K562 (cell line): ENCODE measurements around the gene GDF15. TPM values are rescaled to one million over a fixed set of nuclear protein-coding genes. Genes with fewer than 3 reads are reported as not detected.

ENCODE experiments used
- FIP1L1 ChIP-seq: fragments of 200-400 bp; formaldehyde crosslinking; IDR thresholded peaks from 2 replicates; pipeline ENCODE4 v1.6.1; 2018; ENCODE audit warnings: mild to moderate bottlenecking, low read depth, low read length; ENCODE audit not compliant: poor library complexity, severe bottlenecking
- GABPB2 ChIP-seq: fragments of 250-450 bp; sonication (Bioruptor Pico); conservative IDR thresholded peaks from 2 replicates; pipeline ENCODE4 v1.5.1; 2021; ENCODE audit warnings: mild to moderate bottlenecking
- HEY1 ChIP-seq: fragments of 250-450 bp; sonication (Bioruptor Pico); IDR thresholded peaks from 2 replicates; pipeline ENCODE4 v1.5.0; 2020; ENCODE audit warnings: mild to moderate bottlenecking, moderate library complexity, borderline replicate concordance
- NCOA2 ChIP-seq, 2 experiments: fragments of 450-650 bp; IDR thresholded peaks; 2 replicates each; pipeline ENCODE4 v1.6.1; 2018; ENCODE audit warnings: mild to moderate bottlenecking in 2 of 2, moderate library complexity in 1 of 2; ENCODE audit not compliant: partially characterized antibody in 2 of 2
- PTRF ChIP-seq: fragments of 450-650 bp; IDR thresholded peaks from 2 replicates; pipeline ENCODE4 v1.6.1; 2016; ENCODE audit warnings: mild to moderate bottlenecking, missing genetic modification characterization, missing compliant biosample characterization
- TAF15 ChIP-seq: fragments of 200-400 bp; formaldehyde crosslinking; IDR thresholded peaks from 2 replicates; pipeline ENCODE4 v1.6.1; 2017; ENCODE audit warnings: mild to moderate bottlenecking, low read depth, low read length, moderate library complexity
- TAF9B ChIP-seq: fragments of 450-650 bp; IDR thresholded peaks from 2 replicates; pipeline ENCODE4 v1.6.1; 2018; ENCODE audit warnings: mild to moderate bottlenecking; ENCODE audit not compliant: partially characterized antibody
- ZBTB7A ChIP-seq: IDR thresholded peaks from 2 replicates; pipeline ENCODE4 v1.6.1; 2011; ENCODE audit warnings: low read depth, mild to moderate bottlenecking, low read length, moderate library complexity, borderline replicate concordance; ENCODE audit not compliant: control insufficient read depth
- ZBTB8A ChIP-seq: fragments of 450-650 bp; IDR thresholded peaks from 2 replicates; pipeline ENCODE4 v1.6.1; 2018; ENCODE audit warnings: mild to moderate bottlenecking, moderate library complexity; ENCODE audit not compliant: partially characterized antibody
- ZNF134 ChIP-seq: fragments of 250-450 bp; sonication (Bioruptor Pico); conservative IDR thresholded peaks from 2 replicates; pipeline ENCODE4 v1.4.0; 2020
- ZNF561 ChIP-seq: fragments of 450-650 bp; formaldehyde crosslinking; conservative IDR thresholded peaks from 2 replicates; pipeline ENCODE4 v1.4.0; 2020; ENCODE audit warnings: mild to moderate bottlenecking, moderate library complexity
- polyA plus RNA-seq, 8 experiments: library from polyadenylated mRNA; depleted of rRNA in 4 of 8; stranded (reverse) in 5 of 8; unstranded in 3 of 8; fragments of >200 nt; fragmentation: Nextera tagmentation in 2 of 8; fragmentation: Illumina TruSeq in 1 of 8; extraction: Ambion mirVana in 2 of 8; extraction: Trizol in 1 of 8; gene quantifications; 2 replicates each; pipeline versions ENCODE4 v1.2.1 to v1.2.3, GENCODE V29; 2011 to 2014; ENCODE audit warnings: inconsistent platforms in 1 of 8, missing spikeins in 1 of 8
- total RNA-seq, 7 experiments: library from RNA; depleted of rRNA in 6 of 7; stranded (reverse); fragments of >200 nt in 6 of 7; fragmentation: Illumina TruSeq in 2 of 7; extraction: Trizol in 2 of 7; gene quantifications; 2 replicates each; pipeline versions ENCODE4 v1.2.1 to v1.2.3, GENCODE V29; 2011 to 2021; ENCODE audit warnings: low replicate concordance in 1 of 7
- TF ChIP-seq, protein P1 (sequence below): sonication (generic); formaldehyde crosslinking; IDR thresholded peaks from 2 replicates; pipeline ENCODE4 v1.8.1; 2023; ENCODE audit warnings: mild to moderate bottlenecking, missing genetic modification reagents
- TF ChIP-seq, protein P2 (sequence below): fragments of 250-450 bp; sonication (Bioruptor Pico); IDR thresholded peaks from 2 replicates; pipeline ENCODE4 v1.4.0; 2020; ENCODE audit warnings: mild to moderate bottlenecking
- TF ChIP-seq, protein P3 (sequence below): fragments of 450-650 bp; formaldehyde crosslinking; IDR thresholded peaks from 2 replicates; pipeline ENCODE4 v1.4.0; 2020; ENCODE audit warnings: mild to moderate bottlenecking, moderate library complexity
- TF ChIP-seq, protein P4 (sequence below): sonication (generic); formaldehyde crosslinking; IDR thresholded peaks from 2 replicates; pipeline ENCODE4 v1.8.1; 2023; ENCODE audit warnings: mild to moderate bottlenecking, missing genetic modification reagents
- TF ChIP-seq, protein P5 (sequence below): sonication (generic); formaldehyde crosslinking; IDR thresholded peaks from 2 replicates; pipeline ENCODE4 v1.8.0; 2022; ENCODE audit warnings: missing genetic modification reagents, mild to moderate bottlenecking, borderline replicate concordance

The GDF15 gene
- total and polyA plus RNA-seq, 9 of the 15 experiments (the other 6 are each of a cell fraction or from before 2014, with no cell fraction given): 2.3 to 82.4 (median 12.5) TPM

DNA sequence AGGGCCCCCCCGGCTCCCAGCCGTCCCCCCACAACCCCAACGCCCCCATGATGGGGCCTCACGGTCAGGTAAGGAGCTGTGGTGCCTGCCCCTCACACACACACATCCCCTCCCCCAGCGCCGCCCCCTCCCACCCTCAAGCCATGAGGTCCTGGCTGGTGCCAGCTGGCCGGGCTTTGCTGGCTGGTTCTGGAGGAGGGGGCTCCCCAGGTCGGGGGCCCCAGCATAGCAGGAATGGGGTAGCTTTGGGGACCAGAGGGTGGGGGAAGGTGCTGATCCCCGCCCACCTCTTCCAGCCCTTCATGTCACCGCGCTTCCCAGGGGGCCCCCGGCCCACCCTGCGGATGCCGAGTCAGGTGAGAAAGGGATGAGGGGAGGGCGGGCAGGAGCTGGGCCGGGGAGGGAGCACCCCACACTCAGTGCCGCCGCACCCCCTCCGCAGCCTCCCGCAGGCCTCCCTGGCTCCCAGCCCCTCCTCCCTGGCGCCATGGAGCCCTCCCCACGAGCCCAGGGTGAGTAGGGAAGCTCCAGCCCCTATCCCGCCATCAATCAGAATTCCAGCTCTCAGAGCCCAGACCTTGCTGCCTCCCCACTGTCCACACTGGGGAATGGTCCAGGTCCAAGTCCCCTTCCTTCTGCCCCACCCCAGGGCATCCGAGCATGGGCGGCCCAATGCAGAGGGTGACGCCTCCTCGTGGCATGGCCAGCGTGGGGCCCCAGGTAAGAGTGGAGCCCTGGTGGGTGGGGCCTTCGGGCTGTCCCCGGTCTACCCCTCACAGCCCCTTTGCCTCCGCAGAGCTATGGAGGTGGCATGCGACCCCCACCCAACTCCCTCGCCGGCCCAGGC is 45.6 kb downstream of the GDF15 start (continued):
- TF ChIP-seq, protein P1, sequence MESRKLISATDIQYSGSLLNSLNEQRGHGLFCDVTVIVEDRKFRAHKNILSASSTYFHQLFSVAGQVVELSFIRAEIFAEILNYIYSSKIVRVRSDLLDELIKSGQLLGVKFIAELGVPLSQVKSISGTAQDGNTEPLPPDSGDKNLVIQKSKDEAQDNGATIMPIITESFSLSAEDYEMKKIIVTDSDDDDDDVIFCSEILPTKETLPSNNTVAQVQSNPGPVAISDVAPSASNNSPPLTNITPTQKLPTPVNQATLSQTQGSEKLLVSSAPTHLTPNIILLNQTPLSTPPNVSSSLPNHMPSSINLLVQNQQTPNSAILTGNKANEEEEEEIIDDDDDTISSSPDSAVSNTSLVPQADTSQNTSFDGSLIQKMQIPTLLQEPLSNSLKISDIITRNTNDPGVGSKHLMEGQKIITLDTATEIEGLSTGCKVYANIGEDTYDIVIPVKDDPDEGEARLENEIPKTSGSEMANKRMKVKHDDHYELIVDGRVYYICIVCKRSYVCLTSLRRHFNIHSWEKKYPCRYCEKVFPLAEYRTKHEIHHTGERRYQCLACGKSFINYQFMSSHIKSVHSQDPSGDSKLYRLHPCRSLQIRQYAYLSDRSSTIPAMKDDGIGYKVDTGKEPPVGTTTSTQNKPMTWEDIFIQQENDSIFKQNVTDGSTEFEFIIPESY (CRISPR knock-in tag): peak; percentile 97
- no peak for TF ChIP-seq ZNF134 (CRISPR knock-in tag)
- TF ChIP-seq, protein P2, sequence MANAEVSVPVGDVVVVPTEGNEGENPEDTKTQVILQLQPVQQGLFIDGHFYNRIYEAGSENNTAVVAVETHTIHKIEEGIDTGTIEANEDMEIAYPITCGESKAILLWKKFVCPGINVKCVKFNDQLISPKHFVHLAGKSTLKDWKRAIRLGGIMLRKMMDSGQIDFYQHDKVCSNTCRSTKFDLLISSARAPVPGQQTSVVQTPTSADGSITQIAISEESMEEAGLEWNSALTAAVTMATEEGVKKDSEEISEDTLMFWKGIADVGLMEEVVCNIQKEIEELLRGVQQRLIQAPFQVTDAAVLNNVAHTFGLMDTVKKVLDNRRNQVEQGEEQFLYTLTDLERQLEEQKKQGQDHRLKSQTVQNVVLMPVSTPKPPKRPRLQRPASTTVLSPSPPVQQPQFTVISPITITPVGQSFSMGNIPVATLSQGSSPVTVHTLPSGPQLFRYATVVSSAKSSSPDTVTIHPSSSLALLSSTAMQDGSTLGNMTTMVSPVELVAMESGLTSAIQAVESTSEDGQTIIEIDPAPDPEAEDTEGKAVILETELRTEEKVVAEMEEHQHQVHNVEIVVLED (CRISPR knock-in tag): no peak
- TF ChIP-seq ZBTB7A: no peak
- TF ChIP-seq HEY1 (CRISPR knock-in tag): no peak
- TF ChIP-seq TAF15: 0 out of 2 replicates have a peak, but pooled peaks have one; percentile 41
- TF ChIP-seq, protein P3, sequence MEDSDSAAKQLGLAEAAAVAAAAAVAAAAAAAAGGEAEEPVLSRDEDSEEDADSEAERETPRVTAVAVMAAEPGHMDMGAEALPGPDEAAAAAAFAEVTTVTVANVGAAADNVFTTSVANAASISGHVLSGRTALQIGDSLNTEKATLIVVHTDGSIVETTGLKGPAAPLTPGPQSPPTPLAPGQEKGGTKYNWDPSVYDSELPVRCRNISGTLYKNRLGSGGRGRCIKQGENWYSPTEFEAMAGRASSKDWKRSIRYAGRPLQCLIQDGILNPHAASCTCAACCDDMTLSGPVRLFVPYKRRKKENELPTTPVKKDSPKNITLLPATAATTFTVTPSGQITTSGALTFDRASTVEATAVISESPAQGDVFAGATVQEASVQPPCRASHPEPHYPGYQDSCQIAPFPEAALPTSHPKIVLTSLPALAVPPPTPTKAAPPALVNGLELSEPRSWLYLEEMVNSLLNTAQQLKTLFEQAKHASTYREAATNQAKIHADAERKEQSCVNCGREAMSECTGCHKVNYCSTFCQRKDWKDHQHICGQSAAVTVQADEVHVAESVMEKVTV (CRISPR knock-in tag): no peak
- no peak for TF ChIP-seq PTRF (tag)
- TF ChIP-seq GABPB2 (CRISPR knock-in tag): no peak
- TF ChIP-seq, protein P4, sequence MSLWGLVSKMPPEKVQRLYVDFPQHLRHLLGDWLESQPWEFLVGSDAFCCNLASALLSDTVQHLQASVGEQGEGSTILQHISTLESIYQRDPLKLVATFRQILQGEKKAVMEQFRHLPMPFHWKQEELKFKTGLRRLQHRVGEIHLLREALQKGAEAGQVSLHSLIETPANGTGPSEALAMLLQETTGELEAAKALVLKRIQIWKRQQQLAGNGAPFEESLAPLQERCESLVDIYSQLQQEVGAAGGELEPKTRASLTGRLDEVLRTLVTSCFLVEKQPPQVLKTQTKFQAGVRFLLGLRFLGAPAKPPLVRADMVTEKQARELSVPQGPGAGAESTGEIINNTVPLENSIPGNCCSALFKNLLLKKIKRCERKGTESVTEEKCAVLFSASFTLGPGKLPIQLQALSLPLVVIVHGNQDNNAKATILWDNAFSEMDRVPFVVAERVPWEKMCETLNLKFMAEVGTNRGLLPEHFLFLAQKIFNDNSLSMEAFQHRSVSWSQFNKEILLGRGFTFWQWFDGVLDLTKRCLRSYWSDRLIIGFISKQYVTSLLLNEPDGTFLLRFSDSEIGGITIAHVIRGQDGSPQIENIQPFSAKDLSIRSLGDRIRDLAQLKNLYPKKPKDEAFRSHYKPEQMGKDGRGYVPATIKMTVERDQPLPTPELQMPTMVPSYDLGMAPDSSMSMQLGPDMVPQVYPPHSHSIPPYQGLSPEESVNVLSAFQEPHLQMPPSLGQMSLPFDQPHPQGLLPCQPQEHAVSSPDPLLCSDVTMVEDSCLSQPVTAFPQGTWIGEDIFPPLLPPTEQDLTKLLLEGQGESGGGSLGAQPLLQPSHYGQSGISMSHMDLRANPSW: no peak
- no peak for TF ChIP-seq NCOA2 (IDR thresholded peaks at IDR 0.05; ENCODE audit: partially characterized antibody in 2 of 2)
- no peak for TF ChIP-seq ZBTB8A
- no peak for TF ChIP-seq ZNF561 (CRISPR knock-in tag)
- peak; percentile 16 for TF ChIP-seq FIP1L1
- TF ChIP-seq, protein P5, sequence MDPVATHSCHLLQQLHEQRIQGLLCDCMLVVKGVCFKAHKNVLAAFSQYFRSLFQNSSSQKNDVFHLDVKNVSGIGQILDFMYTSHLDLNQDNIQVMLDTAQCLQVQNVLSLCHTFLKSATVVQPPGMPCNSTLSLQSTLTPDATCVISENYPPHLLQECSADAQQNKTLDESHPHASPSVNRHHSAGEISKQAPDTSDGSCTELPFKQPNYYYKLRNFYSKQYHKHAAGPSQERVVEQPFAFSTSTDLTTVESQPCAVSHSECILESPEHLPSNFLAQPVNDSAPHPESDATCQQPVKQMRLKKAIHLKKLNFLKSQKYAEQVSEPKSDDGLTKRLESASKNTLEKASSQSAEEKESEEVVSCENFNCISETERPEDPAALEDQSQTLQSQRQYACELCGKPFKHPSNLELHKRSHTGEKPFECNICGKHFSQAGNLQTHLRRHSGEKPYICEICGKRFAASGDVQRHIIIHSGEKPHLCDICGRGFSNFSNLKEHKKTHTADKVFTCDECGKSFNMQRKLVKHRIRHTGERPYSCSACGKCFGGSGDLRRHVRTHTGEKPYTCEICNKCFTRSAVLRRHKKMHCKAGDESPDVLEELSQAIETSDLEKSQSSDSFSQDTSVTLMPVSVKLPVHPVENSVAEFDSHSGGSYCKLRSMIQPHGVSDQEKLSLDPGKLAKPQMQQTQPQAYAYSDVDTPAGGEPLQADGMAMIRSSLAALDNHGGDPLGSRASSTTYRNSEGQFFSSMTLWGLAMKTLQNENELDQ (CRISPR knock-in tag): no peak
- no peak for TF ChIP-seq TAF9B
